ENCODE data around the gene ARHGAP29. TPM values are rescaled to one million over a fixed set of nuclear protein-coding genes. Genes with fewer than 3 reads are reported as not detected.
"Not testable (repeated sequence)": the region's sequence is repeated elsewhere in the genome, so short reads cannot be mapped to it uniquely, and the experiment has no call there.

Gene ARHGAP29
- total RNA-seq, 1 donor = 85.1 TPM

DNA sequence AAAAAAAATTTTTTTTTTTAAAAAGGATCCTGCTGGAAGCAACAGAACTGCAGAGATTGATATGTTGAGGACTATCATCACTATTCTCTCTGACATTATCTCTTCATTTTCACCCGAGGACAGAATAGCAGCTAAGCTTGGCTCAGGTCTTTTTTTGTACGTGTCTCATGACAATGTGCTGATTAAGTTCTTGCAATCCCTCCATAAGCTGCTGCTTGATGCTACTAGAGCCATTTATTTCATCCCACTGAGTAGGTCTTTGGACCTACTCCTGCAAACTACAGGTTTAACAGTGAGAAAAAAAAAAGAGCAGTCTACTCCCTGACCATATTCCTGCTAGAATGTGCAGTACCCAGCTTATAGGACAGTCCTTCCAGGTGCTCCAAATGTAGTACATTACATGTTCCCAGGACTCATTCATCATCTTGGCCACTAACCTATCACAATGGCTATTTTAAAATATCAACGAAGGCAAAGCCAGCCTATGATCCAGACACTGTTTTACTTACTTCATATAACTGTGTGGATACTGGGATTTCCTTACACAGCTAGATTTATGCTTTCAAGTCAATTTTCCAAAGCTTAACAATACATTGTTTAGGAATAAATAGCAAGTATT is 54.1 kb downstream of the ARHGAP29 start:
- DNase-seq (ENCODE audit: low read depth) = no peak
- no peak overlapping the region for H3K4me3 ChIP-seq (ENCODE audit: low read depth, low read length)
- TF ChIP-seq, protein P1, sequence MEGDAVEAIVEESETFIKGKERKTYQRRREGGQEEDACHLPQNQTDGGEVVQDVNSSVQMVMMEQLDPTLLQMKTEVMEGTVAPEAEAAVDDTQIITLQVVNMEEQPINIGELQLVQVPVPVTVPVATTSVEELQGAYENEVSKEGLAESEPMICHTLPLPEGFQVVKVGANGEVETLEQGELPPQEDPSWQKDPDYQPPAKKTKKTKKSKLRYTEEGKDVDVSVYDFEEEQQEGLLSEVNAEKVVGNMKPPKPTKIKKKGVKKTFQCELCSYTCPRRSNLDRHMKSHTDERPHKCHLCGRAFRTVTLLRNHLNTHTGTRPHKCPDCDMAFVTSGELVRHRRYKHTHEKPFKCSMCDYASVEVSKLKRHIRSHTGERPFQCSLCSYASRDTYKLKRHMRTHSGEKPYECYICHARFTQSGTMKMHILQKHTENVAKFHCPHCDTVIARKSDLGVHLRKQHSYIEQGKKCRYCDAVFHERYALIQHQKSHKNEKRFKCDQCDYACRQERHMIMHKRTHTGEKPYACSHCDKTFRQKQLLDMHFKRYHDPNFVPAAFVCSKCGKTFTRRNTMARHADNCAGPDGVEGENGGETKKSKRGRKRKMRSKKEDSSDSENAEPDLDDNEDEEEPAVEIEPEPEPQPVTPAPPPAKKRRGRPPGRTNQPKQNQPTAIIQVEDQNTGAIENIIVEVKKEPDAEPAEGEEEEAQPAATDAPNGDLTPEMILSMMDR (IDR thresholded peaks at IDR 0.05; ENCODE audit: insufficient read depth, low read depth, low read length) = no peak

- TF ChIP-seq, protein P1 (IDR thresholded peaks at IDR 0.05; ENCODE audit: insufficient read depth, low read depth, low read length) = no peak
- DNase-seq (ENCODE audit: low read depth) = no peak
- H3K4me3 ChIP-seq (ENCODE audit: low read depth, low read length) = no peak overlapping the region
Measured at GRCh38 chr1:94182191-94182590, 55.2 kb downstream of the ARHGAP29 start.

GRCh38 chr1:94180650-94181049 is 56.7 kb downstream of the ARHGAP29 start:
- TF ChIP-seq, protein P1 (IDR thresholded peaks at IDR 0.05; ENCODE audit: insufficient read depth, low read depth, low read length) = no peak
- no peak for DNase-seq (ENCODE audit: low read depth)
- H3K4me3 ChIP-seq (ENCODE audit: low read depth, low read length) = no peak overlapping the region

- TF ChIP-seq, protein P1 (IDR thresholded peaks at IDR 0.05; ENCODE audit: insufficient read depth, low read depth, low read length) = no peak
- no peak overlapping the region for H3K4me3 ChIP-seq (ENCODE audit: low read depth, low read length)
- no peak for DNase-seq (ENCODE audit: low read depth)
Measured at GRCh38 chr1:94178901-94179300, 58.5 kb downstream of the ARHGAP29 start.

- H3K4me3 ChIP-seq (ENCODE audit: low read depth, low read length) = no peak overlapping the region
- TF ChIP-seq, protein P1 (IDR thresholded peaks at IDR 0.05; ENCODE audit: insufficient read depth, low read depth, low read length) = no peak
- DNase-seq (ENCODE audit: low read depth) = no peak
Measured at GRCh38 chr1:94169126-94169525, 68.3 kb downstream of the ARHGAP29 start.

DNA sequence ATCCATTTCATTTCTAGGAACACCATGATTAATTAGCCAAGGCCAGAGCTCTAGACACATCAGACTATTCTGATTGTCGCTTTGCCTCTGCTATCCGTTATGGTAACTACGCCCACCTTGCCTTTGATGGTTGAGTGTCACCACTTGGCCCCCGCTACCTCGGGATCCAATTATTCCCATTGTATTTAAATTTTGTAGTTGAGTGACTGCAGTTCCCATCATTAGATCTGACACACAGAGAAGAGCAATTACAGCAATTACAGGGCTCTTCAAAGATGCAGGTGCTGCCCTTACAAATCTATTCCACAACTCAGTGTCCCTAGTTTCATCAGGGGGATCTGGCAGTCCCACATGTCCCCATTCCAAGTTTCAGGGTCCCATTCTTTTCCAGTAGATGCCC is 71.5 kb downstream of the ARHGAP29 start:
- no peak overlapping the region for H3K4me3 ChIP-seq (ENCODE audit: low read depth, low read length)
- TF ChIP-seq, protein P1 (IDR thresholded peaks at IDR 0.05; ENCODE audit: insufficient read depth, low read depth, low read length) = no peak
- DNase-seq (ENCODE audit: low read depth) = no peak

GRCh38 chr1:94164885-94165284 is 72.5 kb downstream of the ARHGAP29 start:
- not testable (repeated sequence) for H3K4me3 ChIP-seq (ENCODE audit: low read depth, low read length); DNase-seq (ENCODE audit: low read depth)

- not testable (repeated sequence) for DNase-seq (ENCODE audit: low read depth); H3K4me3 ChIP-seq (ENCODE audit: low read depth, low read length)
Measured at GRCh38 chr1:94164121-94164520, 73.3 kb downstream of the ARHGAP29 start.

GRCh38 chr1:94163249-94163648 is 74.1 kb downstream of the ARHGAP29 start:
- DNase-seq (ENCODE audit: low read depth) = not testable (repeated sequence)

More at GRCh38 chr1:94163249-94163648, 74.1 kb downstream of the ARHGAP29 start:
- H3K4me3 ChIP-seq (ENCODE audit: low read depth, low read length) = not testable (repeated sequence)

Data from fibroblast of villous mesenchyme (primary cell).